HG03442 (cell line): ENCODE measurements around the gene SPATA20.

Experiments used
- ATAC-seq: cut with Tn5 transposase; IDR thresholded peaks from one replicate; pipeline ENCODE4 v1.9.1; 2021; ENCODE audit warnings: mild to moderate bottlenecking, moderate library complexity; ENCODE audit not compliant: unreplicated experiment

SPATA20 gene

DNA sequence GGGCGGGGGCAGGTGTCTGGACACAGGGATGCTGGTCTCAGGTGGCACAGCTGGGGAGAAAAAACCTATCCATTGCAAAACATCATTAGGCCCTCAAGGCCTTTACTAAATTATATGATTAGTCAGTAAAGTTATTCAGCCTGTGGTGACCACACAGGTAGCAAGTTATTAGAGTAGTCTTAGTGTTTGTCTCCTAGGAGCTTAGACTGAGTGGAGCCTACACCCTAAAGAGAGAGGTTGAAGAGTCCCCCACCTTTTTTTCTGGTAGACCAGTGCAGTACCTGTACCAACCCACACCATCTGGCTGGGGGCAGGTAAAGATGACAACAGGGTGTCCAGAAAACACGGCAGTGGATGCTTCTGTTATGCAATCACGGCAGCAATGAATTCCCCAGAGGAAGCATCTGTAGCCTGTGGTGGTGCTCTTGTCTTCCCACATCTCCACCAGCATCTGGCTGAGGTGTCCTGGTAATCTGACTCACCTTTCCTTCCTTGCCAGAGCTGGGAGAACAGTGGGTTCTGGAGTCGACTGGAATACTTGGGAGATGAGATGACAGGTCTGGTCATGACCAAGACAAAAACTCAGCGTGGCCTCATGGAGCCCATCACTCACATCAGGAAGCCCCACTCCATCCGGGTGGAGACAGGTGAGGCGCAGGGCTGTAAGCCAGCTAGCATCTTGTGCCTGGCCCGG, 27.7 kb upstream of the SPATA20 start:
- ATAC-seq = no peak

DNA sequence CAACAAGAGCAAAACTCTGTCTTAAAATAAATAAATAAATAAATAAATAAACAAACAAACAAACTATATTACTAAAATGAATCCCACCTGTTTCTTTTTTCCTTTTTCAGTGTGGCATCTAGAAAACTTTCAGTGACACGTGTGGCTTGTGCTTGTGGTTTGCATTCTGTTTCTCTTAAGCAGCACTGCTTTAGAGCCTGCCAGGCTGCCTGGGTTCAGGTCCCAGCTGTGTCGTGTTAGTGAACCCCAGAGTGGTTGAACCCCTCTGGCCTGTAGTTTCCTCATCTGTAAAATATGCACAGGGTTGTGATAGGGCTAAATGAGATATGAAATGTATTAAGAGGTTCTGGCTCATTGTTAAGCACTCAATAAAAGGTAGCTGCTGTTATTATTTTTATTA, 26.5 kb upstream of the SPATA20 start:
- no peak for ATAC-seq

DNA sequence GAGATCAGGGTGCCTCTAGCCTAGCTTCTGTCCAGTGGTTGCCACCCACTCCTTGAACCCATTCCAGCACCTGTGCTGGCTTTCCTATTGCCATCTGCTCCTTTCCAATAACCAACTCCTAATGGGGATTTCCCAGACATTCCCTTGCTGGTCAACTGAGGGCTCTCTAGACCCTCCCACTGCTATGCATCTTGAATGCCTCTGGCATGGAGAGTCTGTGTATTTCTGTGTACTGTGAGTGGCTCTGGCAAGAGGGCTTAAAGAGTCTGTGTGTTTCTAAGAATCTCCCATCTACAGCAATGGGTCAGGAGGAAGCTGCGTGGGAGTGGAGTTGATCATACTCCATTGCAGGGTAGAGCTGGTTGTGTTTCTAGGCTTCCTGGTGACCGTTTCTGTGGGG, 25.5 kb upstream of the SPATA20 start:
- ATAC-seq = no peak

DNA sequence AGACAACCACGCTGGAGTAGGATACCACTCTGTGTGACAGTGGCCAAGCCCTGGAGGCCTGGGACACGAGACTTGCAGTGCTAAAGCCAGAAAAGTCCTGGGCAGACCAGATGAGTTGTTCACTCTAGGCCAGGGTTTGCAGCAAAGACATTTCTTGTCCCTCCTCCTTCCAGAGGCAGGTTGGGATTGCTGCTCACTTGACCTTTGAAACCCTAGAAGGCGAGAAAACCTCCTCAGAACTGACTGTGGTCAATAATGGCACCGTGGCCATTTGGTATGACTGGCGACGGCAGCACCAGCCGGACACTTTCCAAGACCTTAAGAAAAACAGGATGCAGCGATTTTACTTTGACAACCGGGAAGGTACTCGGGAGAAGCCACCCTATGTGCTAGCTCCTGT, 24.2 kb upstream of the SPATA20 start:
- no peak for ATAC-seq

DNA sequence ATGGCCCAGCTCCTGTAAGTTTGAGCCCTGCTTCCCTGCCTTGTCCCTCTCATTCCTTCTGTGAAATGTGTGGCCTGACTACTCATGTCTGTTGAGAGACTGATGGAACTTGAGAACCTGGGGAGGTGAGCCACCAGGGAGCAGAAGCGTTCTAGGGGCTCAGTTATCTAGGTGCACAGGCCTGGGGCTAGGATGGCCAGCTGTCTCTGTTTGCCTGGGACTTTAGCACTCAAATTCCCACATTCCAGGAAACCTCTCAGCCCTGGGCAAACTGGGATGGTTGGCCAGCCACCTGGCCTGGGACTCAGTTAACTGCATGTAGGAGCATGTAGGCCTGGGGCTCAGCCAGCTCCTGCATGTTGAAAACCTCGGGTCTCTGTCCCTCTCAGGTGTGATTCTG, 23.8 kb upstream of the SPATA20 start:
- no peak for ATAC-seq

DNA sequence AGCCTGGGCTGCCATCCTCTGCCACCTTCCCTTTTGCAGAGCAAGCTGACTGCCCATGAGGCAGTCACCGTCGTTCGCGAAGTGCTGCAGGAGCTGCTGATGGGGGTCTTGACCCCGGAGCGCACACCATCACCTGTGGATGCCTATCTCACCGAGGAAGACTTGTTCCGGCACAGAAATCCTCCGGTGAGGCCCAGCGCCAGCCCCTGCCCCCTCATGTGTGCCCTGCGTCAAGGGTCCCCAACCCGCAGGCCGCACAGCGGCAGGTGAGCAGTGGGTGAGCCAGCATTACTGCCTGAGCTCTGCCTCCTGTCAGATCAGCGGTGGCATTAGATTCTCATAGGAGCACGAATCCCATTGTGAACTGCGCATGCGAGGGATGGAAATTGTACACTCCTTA, 22.1 kb upstream of the SPATA20 start:
- ATAC-seq = no peak

DNA sequence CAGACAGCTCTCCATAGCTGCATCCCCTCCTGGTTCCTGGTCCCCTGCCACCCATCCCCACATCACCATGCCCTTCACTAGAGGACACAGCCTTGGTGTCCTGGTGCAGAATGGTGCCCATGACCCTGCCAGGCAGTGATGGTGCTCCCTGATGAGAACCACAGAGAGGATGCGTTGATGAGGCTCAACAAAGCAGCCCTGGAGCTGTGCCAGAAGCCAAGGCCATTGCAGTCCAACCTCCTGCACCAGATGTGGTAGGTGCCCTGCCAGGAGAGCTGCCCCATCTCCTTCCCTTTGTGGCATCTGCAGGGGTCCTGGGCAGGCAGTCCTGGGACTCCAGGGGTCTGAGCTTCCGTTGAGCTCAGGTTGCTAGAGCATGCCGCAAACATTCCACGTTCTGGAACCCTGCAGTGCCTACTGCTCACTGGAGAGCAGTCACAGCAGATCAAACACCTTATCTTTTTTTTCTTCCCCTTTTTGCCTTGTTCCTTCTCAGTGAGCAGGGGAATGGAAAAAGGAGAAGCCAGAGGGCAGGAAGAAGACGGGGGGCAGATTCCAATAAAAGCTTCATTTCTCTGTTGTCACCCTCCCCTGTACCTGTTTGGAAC, 19.7 kb upstream of the SPATA20 start:
- ATAC-seq = no peak

DNA sequence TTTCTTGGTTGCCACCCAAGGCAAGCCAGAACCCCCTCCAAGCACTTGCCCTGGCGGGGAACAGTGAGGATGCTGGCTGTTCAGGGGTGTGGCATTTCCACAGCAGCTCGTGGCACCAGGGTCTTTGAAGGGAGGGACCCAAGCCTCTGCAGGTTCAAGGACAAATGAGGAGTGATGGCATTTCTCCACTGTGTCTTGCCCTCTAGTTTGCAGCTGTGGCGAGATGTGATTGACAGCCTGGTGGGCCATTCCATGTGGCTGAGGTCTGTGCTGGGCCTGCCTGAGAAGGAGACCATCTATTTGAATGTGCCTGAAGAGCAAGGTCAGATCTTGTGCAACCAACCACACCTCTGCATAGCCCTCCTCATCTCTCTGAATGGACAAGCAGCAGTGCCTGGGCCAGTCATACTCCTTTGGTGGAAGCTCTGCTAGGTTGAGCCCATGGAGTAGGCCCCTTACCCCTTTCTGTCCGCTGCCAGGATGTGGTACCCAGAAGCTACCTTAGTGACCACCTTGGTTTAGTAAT, 19.0 kb upstream of the SPATA20 start:
- no peak for ATAC-seq

DNA sequence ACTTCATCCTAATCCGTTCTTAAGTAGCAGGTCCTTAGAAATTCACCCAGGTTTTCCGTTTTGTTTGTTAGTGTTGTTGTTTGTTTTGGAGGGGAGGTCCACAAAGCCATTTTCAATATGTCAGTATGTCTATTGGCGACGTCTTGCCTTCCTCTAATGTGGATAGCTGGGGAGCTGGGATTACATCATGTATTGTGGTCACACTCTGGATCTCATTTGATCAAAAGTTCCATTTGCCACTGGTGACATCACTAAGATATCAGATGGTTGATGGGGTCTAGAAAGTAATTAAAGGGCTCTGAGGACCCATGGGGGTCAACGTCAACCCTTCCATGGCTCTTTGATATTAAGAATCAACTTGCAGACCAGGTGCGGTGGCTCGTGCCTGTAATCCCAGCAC, 17.1 kb upstream of the SPATA20 start:
- no peak for ATAC-seq

DNA sequence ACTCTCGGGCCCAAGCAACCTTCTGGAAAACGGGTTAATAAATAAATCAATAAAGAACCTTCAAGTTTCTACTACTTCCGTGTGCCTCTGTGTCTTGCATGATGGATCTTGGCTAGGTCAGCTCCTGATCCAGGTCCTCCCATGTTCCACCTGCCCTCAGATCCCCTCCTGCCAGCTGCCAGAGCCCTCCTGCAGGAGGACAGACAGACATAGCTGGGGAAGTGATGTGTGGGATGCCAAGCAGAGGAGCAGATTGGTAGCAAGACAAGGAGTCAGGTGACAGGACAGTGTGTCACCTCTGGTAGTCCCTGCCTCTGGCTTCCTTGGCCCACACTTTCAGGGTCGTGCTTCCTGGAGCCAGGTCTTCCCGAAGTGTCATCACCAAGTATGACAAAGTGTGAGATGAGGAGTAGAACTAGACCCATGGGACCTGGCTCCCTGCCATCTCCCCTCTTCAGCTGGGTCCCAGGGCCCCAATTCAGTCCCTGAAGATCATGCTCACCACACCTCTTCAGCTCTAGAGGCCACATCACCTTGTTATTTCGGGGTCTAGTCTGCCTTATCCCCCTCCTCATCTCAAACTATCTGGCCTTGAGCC, 15.4 kb upstream of the SPATA20 start:
- ATAC-seq = no peak

DNA sequence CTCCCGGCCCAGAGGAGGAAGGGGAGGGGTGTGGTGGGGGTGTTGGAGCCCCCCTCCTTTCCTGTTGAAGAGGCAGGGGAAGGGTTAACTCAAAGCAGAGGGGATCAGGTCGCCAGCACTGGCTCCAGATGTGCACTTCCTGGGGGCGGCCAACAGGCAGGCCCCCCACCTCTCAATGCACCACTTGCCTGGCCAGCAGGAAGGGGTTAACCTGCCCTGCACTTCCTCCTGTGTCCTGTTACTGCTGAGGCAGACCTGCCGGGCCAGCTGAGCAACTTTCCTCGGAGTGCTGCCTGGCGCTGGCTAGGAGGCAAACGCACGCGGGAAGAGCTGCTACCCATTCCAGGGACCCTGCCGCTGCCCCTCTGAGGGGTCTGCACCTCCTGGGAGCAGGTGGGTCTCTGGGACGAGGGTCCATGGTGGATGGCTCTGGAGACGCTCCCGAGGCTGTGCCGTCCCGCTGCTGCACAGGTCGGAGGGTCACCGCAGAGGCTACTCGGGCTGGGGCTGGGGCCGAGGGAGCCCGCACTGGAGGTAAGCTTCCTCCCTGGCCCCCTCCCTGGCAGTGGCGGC, 14.4 kb upstream of the SPATA20 start, which contains the start of gene EPN3:
EPN3 (plus strand) TSS at position 284 of the 573 bp plus-strand sequence. CDS start 3,822 bp downstream, outside the sequence.
- no peak for ATAC-seq

DNA sequence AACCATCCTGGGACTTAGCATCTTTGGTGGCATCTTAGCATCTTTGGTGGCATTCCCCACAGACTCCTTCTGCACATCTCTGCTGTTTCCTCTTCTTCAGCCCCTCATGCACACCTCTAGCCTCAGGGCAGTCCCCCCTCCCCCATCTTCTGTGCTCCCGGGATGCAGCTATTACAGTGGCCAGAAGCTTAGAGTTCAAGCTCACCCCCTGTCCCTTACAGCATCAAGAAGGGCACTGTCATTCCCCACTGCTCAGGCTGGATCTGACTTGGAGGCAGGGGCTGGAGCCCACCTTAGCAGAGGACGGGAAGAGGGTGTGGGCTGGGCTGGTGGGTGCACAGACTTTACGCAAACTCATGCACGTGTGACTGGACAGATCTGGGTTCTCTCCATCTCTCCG, 13.8 kb upstream of the SPATA20 start:
- ATAC-seq = no peak

DNA sequence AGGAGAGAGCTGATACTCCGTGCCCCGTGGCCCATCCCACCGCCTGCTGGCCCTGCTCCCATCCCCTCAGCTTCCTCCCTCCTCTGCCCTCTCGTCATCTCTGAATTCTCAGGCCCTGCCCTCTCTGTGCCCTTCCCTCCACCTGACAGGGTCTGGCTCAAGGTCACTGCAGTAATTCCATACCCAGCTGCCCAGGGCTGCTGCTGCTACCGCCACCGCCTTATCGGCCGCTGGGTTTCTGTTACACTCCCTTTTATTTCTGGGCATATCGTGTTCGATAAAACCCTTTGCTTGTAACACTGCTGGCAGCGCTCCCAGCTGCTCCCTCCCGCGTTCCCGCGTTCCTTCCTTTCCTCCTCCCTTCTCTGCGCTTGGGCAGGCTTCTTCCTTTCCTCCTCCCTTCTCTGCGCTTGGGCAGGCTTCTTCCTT, 13.2 kb upstream of the SPATA20 start:
- ATAC-seq = no peak

DNA sequence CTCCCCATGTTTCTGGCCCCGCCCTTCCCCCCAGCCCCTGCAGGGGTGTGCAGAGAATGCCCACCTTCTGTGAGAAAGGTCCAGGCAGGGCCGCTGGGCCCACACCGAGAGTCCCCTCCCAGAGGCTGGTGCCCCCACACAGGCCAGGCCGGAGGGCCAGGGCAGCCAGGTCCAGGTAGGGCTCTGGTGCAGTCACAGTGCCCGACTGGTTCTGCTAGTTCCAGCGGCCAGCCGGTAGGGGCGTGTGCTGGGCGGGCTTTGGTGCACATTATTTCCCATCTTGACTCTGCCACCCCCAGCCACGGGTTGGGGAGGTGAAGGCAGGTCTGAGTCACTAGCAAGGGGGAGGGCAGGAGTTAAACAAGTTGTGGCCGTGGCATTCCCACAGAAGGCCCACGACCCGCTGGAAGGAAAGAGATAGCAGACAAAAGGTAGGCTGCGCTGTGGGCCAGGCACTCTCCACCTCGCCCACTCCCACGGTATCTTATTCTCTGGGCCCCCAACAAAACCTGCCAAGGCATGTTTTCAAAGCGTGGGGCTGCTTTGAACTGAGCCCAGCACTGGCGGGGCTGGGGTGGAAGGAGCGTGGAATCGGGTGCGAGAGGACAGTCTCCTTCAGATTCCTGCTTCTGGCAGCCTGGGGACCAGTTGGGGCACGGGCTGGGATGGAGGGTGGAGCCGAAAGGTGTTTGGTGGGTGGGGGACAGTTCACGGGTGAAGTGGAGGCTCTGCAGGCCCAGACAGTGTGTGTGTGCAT, 12.6 kb upstream of the SPATA20 start:
- no peak for ATAC-seq

DNA sequence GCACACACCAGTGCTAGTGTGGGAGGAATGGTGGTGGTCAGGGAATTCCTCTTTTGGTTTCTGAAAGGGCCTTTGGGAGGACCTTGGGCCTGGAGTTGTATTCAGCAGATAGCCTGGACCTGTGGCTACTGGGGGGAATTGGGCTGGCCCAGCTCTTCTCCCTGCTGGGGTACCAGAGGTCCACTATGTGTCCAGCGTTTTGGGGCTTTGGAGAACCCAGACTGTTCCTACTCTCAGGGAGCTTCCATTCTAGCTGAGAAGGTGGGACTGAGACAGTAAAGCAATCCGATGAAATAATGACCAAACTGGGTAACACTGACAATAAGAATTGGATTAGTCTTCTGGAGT, 12.0 kb upstream of the SPATA20 start:
- ATAC-seq = no peak

DNA sequence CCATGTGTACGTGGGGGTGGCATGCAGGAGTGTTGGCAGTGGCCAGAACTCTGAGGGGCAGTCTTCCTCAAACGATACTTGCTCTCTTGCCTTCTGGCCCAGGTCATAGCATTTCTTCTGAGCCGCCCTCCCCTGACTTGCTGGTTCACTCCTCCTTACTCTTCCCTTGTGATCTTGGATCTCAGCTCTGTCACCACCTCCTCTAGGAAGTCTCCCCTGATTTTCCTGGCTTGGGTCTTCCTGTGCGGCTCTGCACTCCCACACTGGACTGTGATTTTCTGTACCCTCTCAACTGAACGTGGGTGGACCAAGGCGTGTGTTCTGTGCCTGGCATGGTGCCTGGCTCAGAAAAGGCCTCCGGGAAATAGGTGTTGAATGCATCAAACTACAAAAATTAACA, 11.6 kb upstream of the SPATA20 start:
- ATAC-seq = no peak

DNA sequence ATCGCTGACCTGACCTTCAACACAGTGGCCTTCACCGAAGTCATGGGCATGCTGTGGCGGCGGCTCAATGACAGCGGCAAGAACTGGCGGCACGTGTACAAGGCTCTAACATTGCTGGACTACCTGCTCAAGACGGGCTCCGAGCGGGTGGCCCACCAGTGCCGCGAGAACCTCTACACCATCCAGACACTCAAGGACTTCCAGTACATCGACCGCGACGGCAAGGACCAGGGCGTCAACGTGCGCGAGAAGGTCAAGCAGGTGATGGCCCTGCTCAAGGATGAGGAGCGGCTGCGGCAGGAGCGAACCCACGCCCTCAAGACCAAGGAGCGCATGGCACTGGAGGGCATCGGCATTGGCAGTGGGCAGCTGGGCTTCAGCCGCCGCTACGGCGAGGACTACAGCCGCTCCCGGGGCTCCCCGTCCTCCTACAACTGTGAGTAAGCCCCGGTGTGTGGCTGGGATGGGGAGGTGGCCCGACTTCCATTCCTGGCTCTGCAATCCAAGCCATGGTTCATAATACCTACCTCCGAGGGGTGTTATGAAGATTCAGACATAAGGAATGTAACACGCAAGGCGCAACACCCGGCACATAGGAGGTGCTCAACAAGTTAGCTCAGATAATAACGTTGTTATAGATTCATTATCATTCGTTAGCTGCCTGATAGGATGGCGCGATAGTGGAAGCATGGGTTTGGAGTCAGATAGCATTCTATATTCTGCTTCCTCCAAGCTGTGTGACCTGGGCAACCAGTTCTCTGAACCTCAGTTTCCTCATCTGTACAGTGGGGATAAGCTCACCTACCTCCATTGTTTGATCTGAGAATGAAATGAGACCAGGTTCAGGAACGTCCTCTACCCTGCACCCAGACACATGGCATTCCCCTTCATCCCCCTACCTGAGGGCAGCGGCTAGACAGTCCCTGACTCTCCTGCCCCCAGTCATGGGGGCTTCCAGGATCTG, 10.0 kb upstream of the SPATA20 start:
- ATAC-seq = no peak

DNA sequence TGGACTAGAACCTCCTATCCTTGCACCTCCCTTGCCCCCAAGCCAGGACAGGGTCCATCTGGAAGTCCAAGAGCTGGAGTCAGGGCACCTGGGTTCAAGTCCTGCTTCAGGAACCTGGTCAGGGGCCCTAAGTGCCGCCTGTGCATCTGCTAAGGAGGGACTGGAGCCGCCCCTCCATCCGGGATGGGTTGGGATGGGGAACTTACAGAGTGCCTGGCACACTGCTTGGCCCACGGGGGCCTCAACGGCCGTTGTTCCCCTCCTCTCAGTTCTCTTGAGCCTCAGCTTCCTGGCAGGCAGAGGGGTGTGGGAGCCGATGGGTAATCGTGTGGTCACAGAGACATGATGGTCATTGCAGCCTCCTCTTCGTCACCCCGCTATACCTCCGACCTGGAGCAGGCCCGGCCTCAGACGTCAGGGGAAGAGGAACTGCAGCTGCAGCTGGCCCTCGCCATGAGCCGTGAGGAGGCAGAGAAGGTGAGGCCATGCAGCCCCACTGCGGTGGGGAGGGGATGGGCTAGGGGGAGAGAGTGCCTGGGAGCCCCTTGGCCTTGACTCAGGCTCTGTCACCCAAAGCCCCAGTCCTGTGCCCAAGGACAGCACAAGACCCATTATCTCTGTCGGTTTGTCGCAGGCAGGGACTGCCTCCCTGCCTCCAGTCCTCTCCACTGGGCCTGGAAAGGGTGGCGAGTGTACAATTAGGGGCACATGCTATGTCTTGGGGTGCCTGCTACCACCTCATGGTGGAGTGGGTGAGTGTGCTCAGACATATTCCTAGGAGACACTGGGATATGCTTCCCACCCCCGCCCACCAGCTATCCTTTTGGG, 9.0 kb upstream of the SPATA20 start:
- ATAC-seq = no peak
